NCI-H345 (cell line): ENCODE results near the gene CERS4.
A peak's percentile ranks its signal among the peaks of the same experiment; 100 is the strongest.
"Not testable (repeated sequence)": the region's sequence is repeated elsewhere in the genome, so short reads cannot be mapped to it uniquely, and the experiment has no call there.

ENCODE experiments used
- DNase-seq: peaks from one replicate; lab custom pipeline; 2025; lab: John Stamatoyannopoulos, UW

CERS4 gene

GRCh38 chr19:8210421-8211101, 1.4 kb downstream of the CERS4 start:
- DNase-seq = peak; percentile 39

- no peak for DNase-seq
These were observed 3.0 kb downstream of the CERS4 start for GRCh38 chr19:8212212-8212611.

GRCh38 chr19:8212916-8213315, 3.7 kb downstream of the CERS4 start:
- no peak for DNase-seq

GRCh38 chr19:8213827-8214672, 4.9 kb downstream of the CERS4 start:
- DNase-seq = no peak

- no peak for DNase-seq
These were observed 5.6 kb downstream of the CERS4 start for GRCh38 chr19:8214802-8215201.

GRCh38 chr19:8215783-8216182, 6.6 kb downstream of the CERS4 start:
- DNase-seq = no peak

GRCh38 chr19:8216357-8216756, 7.2 kb downstream of the CERS4 start:
- DNase-seq = no peak

- not testable (repeated sequence) for DNase-seq
These were observed 9.0 kb downstream of the CERS4 start for GRCh38 chr19:8218127-8218526.

- no peak for DNase-seq
These were observed 11.3 kb downstream of the CERS4 start for GRCh38 chr19:8220481-8220880.

GRCh38 chr19:8221161-8221560, 12.0 kb downstream of the CERS4 start:
- no peak for DNase-seq

- not testable (repeated sequence) for DNase-seq
These were observed 14.3 kb downstream of the CERS4 start for GRCh38 chr19:8223442-8223841.

- DNase-seq = no peak
These were observed 15.4 kb downstream of the CERS4 start for GRCh38 chr19:8224394-8225145.

- no peak for DNase-seq
These were observed 22.0 kb downstream of the CERS4 start for GRCh38 chr19:8231073-8231604.

GRCh38 chr19:8233370-8233769, 24.2 kb downstream of the CERS4 start:
- DNase-seq = no peak

- DNase-seq = no peak
These were observed 27.9 kb downstream of the CERS4 start for GRCh38 chr19:8237026-8237425.

- no peak for DNase-seq
These were observed 29.1 kb downstream of the CERS4 start for GRCh38 chr19:8238251-8238650.

GRCh38 chr19:8239528-8240273, 30.5 kb downstream of the CERS4 start:
- no peak for DNase-seq

- no peak for DNase-seq
These were observed 31.4 kb downstream of the CERS4 start for GRCh38 chr19:8240274-8241229.

GRCh38 chr19:8241646-8242045, 32.5 kb downstream of the CERS4 start:
- DNase-seq = no peak

GRCh38 chr19:8242211-8242821, 33.1 kb downstream of the CERS4 start:
- no peak for DNase-seq
